HEK293T (cell line): ENCODE results near the gene PTGDR2.

Source experiments
- FOXA1 ChIP-seq: fragments of 450-650 bp; IDR thresholded peaks from 2 replicates; pipeline ENCODE4 v1.6.1; 2016; ENCODE audit warnings: mild to moderate bottlenecking
- SP1 ChIP-seq: fragments of 450-650 bp; IDR thresholded peaks from 2 replicates; pipeline ENCODE4 v1.6.1; 2017

- TF ChIP-seq FOXA1 (no peak), SP1 (no peak)
Observed at GRCh38 chr11:60809691-60810090, 46.1 kb downstream of the PTGDR2 start.
